Measurements from ENCODE around the gene DKK3. TPM values are rescaled to one million over a fixed set of nuclear protein-coding genes. Genes with fewer than 3 reads are reported as not detected.

The DKK3 gene
- total RNA-seq, 1 donor: 72.4 TPM

- no peaks in the 10 kb centered on the region for H3K9me3 ChIP-seq (ENCODE audit: low read depth, low read length)
- no peak overlapping the region for H3K4me3 ChIP-seq (ENCODE audit: insufficient read depth, low read length)
- no peak for DNase-seq (ENCODE audit: insufficient read length, low spot score, missing footprints)
- no peak overlapping the region for H3K4me2 ChIP-seq (ENCODE audit: insufficient read depth, low read length)
- no peak overlapping the region for H2AFZ ChIP-seq (ENCODE audit: low read length)
- no peak overlapping the region for H3K27ac ChIP-seq (ENCODE audit: low read depth, low read length)
- H3K4me1 ChIP-seq (ENCODE audit: insufficient read depth, low read length): peaks cover 12% of the 10 kb centered on the region
- no peaks in the 10 kb centered on the region for H4K20me1 ChIP-seq (ENCODE audit: insufficient read depth, low read length)
- TF ChIP-seq CTCF (IDR thresholded peaks at IDR 0.05; ENCODE audit: extremely low read depth, low read depth, low read length): no peak
- H3K79me2 ChIP-seq (ENCODE audit: insufficient read depth, low read length): peaks cover 5% of the 10 kb centered on the region
- H3K36me3 ChIP-seq (ENCODE audit: insufficient read depth, low read length): peaks cover 41% of the 10 kb centered on the region
- H3K27me3 ChIP-seq (ENCODE audit: insufficient read depth, low read length): no peaks in the 10 kb centered on the region
Measured at GRCh38 chr11:11944444-11944843, 64.0 kb downstream of the DKK3 start.

- H3K36me3 ChIP-seq (ENCODE audit: insufficient read depth, low read length): peaks cover 48% of the 10 kb centered on the region
- H3K4me1 ChIP-seq (ENCODE audit: insufficient read depth, low read length): peaks cover 12% of the 10 kb centered on the region
- no peaks in the 10 kb centered on the region for H3K27me3 ChIP-seq (ENCODE audit: insufficient read depth, low read length)
- peaks cover 5% of the 10 kb centered on the region for H3K79me2 ChIP-seq (ENCODE audit: insufficient read depth, low read length)
- no peak for TF ChIP-seq CTCF (IDR thresholded peaks at IDR 0.05; ENCODE audit: extremely low read depth, low read depth, low read length)
- H2AFZ ChIP-seq (ENCODE audit: low read length): no peak overlapping the region
- H3K9me3 ChIP-seq (ENCODE audit: low read depth, low read length): no peaks in the 10 kb centered on the region
- H3K4me3 ChIP-seq (ENCODE audit: insufficient read depth, low read length): no peak overlapping the region
- no peaks in the 10 kb centered on the region for H4K20me1 ChIP-seq (ENCODE audit: insufficient read depth, low read length)
- no peak for DNase-seq (ENCODE audit: insufficient read length, low spot score, missing footprints)
- H3K27ac ChIP-seq (ENCODE audit: low read depth, low read length): no peak overlapping the region
- H3K4me2 ChIP-seq (ENCODE audit: insufficient read depth, low read length): no peak overlapping the region
Measured at GRCh38 chr11:11942668-11943067, 65.8 kb downstream of the DKK3 start.

- H3K9me3 ChIP-seq (ENCODE audit: low read depth, low read length): no peaks in the 10 kb centered on the region
- H4K20me1 ChIP-seq (ENCODE audit: insufficient read depth, low read length): no peaks in the 10 kb centered on the region
- H2AFZ ChIP-seq (ENCODE audit: low read length): no peak overlapping the region
- H3K4me1 ChIP-seq (ENCODE audit: insufficient read depth, low read length): no peaks in the 10 kb centered on the region
- no peaks in the 10 kb centered on the region for H3K27me3 ChIP-seq (ENCODE audit: insufficient read depth, low read length)
- DNase-seq (ENCODE audit: insufficient read length, low spot score, missing footprints): no peak
- peaks cover 48% of the 10 kb centered on the region for H3K36me3 ChIP-seq (ENCODE audit: insufficient read depth, low read length)
- no peaks in the 10 kb centered on the region for H3K79me2 ChIP-seq (ENCODE audit: insufficient read depth, low read length)
- H3K4me2 ChIP-seq (ENCODE audit: insufficient read depth, low read length): no peak overlapping the region
- TF ChIP-seq CTCF (IDR thresholded peaks at IDR 0.05; ENCODE audit: extremely low read depth, low read depth, low read length): no peak
- H3K27ac ChIP-seq (ENCODE audit: low read depth, low read length): no peak overlapping the region
- no peak overlapping the region for H3K4me3 ChIP-seq (ENCODE audit: insufficient read depth, low read length)
Measured at GRCh38 chr11:11940551-11940950, 67.9 kb downstream of the DKK3 start.

GRCh38 chr11:11937957-11938356, 70.5 kb downstream of the DKK3 start:
- Histone ChIP-seq H3K79me2 (ENCODE audit: insufficient read depth, low read length) (no peaks in the 10 kb centered on the region), H3K27me3 (ENCODE audit: insufficient read depth, low read length) (no peaks in the 10 kb centered on the region), H3K9me3 (ENCODE audit: low read depth, low read length) (no peaks in the 10 kb centered on the region), H3K4me2 (ENCODE audit: insufficient read depth, low read length) (no peak overlapping the region), H3K4me1 (ENCODE audit: insufficient read depth, low read length) (no peaks in the 10 kb centered on the region), H4K20me1 (ENCODE audit: insufficient read depth, low read length) (no peaks in the 10 kb centered on the region), H2AFZ (ENCODE audit: low read length) (no peak overlapping the region), H3K4me3 (ENCODE audit: insufficient read depth, low read length) (no peak overlapping the region), H3K36me3 (ENCODE audit: insufficient read depth, low read length) (peaks cover 54% of the 10 kb centered on the region), H3K27ac (ENCODE audit: low read depth, low read length) (no peak overlapping the region)
- TF ChIP-seq CTCF (IDR thresholded peaks at IDR 0.05; ENCODE audit: extremely low read depth, low read depth, low read length): no peak
- DNase-seq (ENCODE audit: insufficient read length, low spot score, missing footprints): no peak

Measured in osteoblast (primary cell).